HepG2 (cell line): ENCODE results near the gene OAS2. TPM values are rescaled to one million over a fixed set of nuclear protein-coding genes. Genes with fewer than 3 reads are reported as not detected.

Source experiments
- ATAC-seq: fragments of 200-7000 bp; cut with Tn5 transposase; 3 replicates; pipeline ENCODE4 v1.9.1; 2020; ENCODE audit warnings: mild to moderate bottlenecking, moderate library complexity
- BruUV-seq: library from RNA; stranded (reverse); fragments of 400-500 nt; replicated peaks from 2 replicates; lab custom pipeline; 2021; lab: Mats Ljungman, UMichigan
- CTCF ChIA-PET: fragments of 300-600 bp; formaldehyde crosslinking; extraction: SDS; loops from one replicate; lab custom pipeline; 2021; ENCODE audit warnings: low total read pairs, inconsistent platforms, low intra/inter-chr PET ratio; lab: Yijun Ruan, JAX
- POLR2A ChIA-PET: fragments of 350-600 bp; sonication (Branson Sonifier 250); formaldehyde crosslinking; loops from one replicate; lab custom pipeline; 2020; ENCODE audit warnings: antibody characterized with exemption, inconsistent platforms; lab: Yijun Ruan, JAX
- DNase-seq: peaks from one replicate; pipeline ENCODE4 v3.0.0-alpha.2; 2015; ENCODE audit warnings: low spot score
- FAIRE-seq: peaks from 3 replicates; lab custom pipeline; 2011; peaks lifted over from hg19 to GRCh38; lab: Jason Lieb, UNC
- H2AFZ ChIP-seq: one replicate; pipeline ENCODE4 v1.6.1; 2011; ENCODE audit warnings: low read length, inconsistent platforms
- H3K27ac ChIP-seq: fragments of 300-600 bp; 3 replicates; pipeline ENCODE4 v1.8.0; 2011; ENCODE audit warnings: mixed run types, mild to moderate bottlenecking, mixed read lengths, low read length, inconsistent platforms; ENCODE audit not compliant: insufficient read depth; ENCODE audit errors: extremely low read length
- H3K27me3 ChIP-seq, 2 experiments: fragments of 200-600 bp in 1 of 2; 2 replicates in 1 of 2; 3 replicates in 1 of 2; pipeline versions ENCODE4 v1.6.0 to v1.8.0; 2011; ENCODE audit warnings: low read length in 2 of 2, mild to moderate bottlenecking in 2 of 2, moderate library complexity in 2 of 2, inconsistent platforms in 1 of 2; ENCODE audit not compliant: insufficient read depth in 2 of 2, control insufficient read depth in 1 of 2
- H3K36me3 ChIP-seq, 2 experiments: fragments of 200-600 bp in 1 of 2; replicated peaks in 1 of 2; 2 replicates in 1 of 2; 3 replicates in 1 of 2; pipeline versions ENCODE4 v1.5.1 to v1.8.0; 2011; ENCODE audit warnings: low read length in 2 of 2, inconsistent platforms in 1 of 2; ENCODE audit not compliant: insufficient read depth in 2 of 2, control insufficient read depth in 1 of 2
- H3K4me1 ChIP-seq: 2 replicates; pipeline ENCODE4 v1.5.1; 2012; ENCODE audit warnings: low read length, inconsistent platforms; ENCODE audit not compliant: insufficient read depth
- H3K4me2 ChIP-seq: 2 replicates; pipeline ENCODE4 v1.6.0; 2011; ENCODE audit warnings: low read depth, low read length, inconsistent platforms
- H3K4me3 ChIP-seq, 3 experiments: fragments of 200-600 bp in 1 of 3; sonication (generic), shearing (Covaris generic) in 1 of 3; replicated peaks in 1 of 3; 2 replicates each; pipeline ENCODE4 v1.5.1; 2011 to 2016; ENCODE audit warnings: low read length in 3 of 3, inconsistent platforms in 2 of 3, low read depth in 2 of 3, mild to moderate bottlenecking in 2 of 3, control low read depth in 1 of 3, mixed read lengths in 1 of 3; ENCODE audit not compliant: insufficient read depth in 1 of 3
- H3K79me2 ChIP-seq: one replicate; pipeline ENCODE4 v1.6.1; 2011; ENCODE audit warnings: low read length, inconsistent platforms; ENCODE audit not compliant: insufficient read depth
- H3K9ac ChIP-seq: 2 replicates; pipeline ENCODE4 v1.6.0; 2011; ENCODE audit warnings: mild to moderate bottlenecking, low read depth, low read length, inconsistent platforms; ENCODE audit not compliant: insufficient read depth
- H3K9me3 ChIP-seq: 2 replicates; pipeline ENCODE4 v1.5.1; 2012; ENCODE audit warnings: mild to moderate bottlenecking, low read length
- H4K20me1 ChIP-seq: 2 replicates; pipeline ENCODE4 v1.6.0; 2011; ENCODE audit warnings: inconsistent platforms, mild to moderate bottlenecking, low read length, moderate library complexity; ENCODE audit not compliant: insufficient read depth
- ATAD3A ChIP-seq: sonication (generic); formaldehyde crosslinking; IDR thresholded peaks from 2 replicates; pipeline ENCODE4 v1.4.0; 2020; ENCODE audit warnings: missing genetic modification reagents
- GATA4 ChIP-seq: sonication (generic); IDR thresholded peaks from 2 replicates; pipeline ENCODE4 v1.6.1; 2016; ENCODE audit warnings: antibody characterized with exemption, low read depth, borderline replicate concordance
- MTF1 ChIP-seq: sonication (generic); formaldehyde crosslinking; IDR thresholded peaks from 2 replicates; pipeline ENCODE4 v1.5.0; 2020; ENCODE audit warnings: missing genetic modification reagents
- NR3C1 ChIP-seq: sonication (generic); formaldehyde crosslinking; IDR thresholded peaks from 2 replicates; pipeline ENCODE4 v1.4.0; 2020; ENCODE audit warnings: missing genetic modification reagents
- ZNF24 ChIP-seq: fragments of 450-650 bp; IDR thresholded peaks from 2 replicates; pipeline ENCODE4 v1.6.1; 2017; ENCODE audit warnings: antibody characterized with exemption, mild to moderate bottlenecking
- ZNF333 ChIP-seq: sonication (generic); formaldehyde crosslinking; IDR thresholded peaks from 2 replicates; pipeline ENCODE4 v1.4.0; 2020; ENCODE audit warnings: mild to moderate bottlenecking, missing genetic modification reagents, borderline replicate concordance
- ZNF777 ChIP-seq: sonication (generic); formaldehyde crosslinking; IDR thresholded peaks from 2 replicates; pipeline ENCODE4 v1.4.0; 2020; ENCODE audit warnings: missing genetic modification reagents
- ZNF839 ChIP-seq: sonication (generic); formaldehyde crosslinking; IDR thresholded peaks from 2 replicates; pipeline ENCODE4 v1.4.0; 2020; ENCODE audit warnings: missing genetic modification reagents, mild to moderate bottlenecking, borderline replicate concordance
- ZSCAN29 ChIP-seq: sonication (generic); formaldehyde crosslinking; conservative IDR thresholded peaks from 2 replicates; pipeline ENCODE4 v1.4.0; 2020; ENCODE audit warnings: mild to moderate bottlenecking, missing genetic modification reagents
- WGBS: methylation state at CpG from one replicate; pipeline ENCODE4 v1.1.6; 2017; ENCODE audit warnings: low lambda C conversion rate; 5-methylcytosine and 5-hydroxymethylcytosine counted together
- in situ Hi-C: cut with HindIII; loops from 2 replicates; pipeline ENCODE4 v1.10.0; 2017; ENCODE audit warnings: low pct_unique_long_range_greater_than_20kb; ENCODE audit not compliant: extremely low pct_ligation_motif_present
- intact Hi-C: fragments of 100-400 bp; cut with micrococcal nuclease; formaldehyde crosslinking; loops from one replicate; pipeline ENCODE4 v1.10.0; 2022; ENCODE audit not compliant: unreplicated experiment
- polyA plus RNA-seq, 8 experiments: library from polyadenylated mRNA; depleted of rRNA in 3 of 8; stranded (reverse) in 7 of 8; unstranded in 1 of 8; fragments of >200 nt; fragmentation: Illumina TruSeq in 4 of 8; extraction: Trizol in 4 of 8; gene quantifications; 2 replicates each; pipeline versions ENCODE4 v1.2.1 to v1.2.3, GENCODE V29; 2011 to 2016; ENCODE audit warnings: low read depth in 4 of 8, missing spikeins in 1 of 8, mixed read lengths in 1 of 8; ENCODE audit not compliant: insufficient read depth in 1 of 8
- total RNA-seq, 5 experiments: library from RNA; depleted of rRNA; stranded (reverse); fragments of >200 nt; fragmentation: Illumina TruSeq; extraction: Trizol; gene quantifications; 2 replicates each; pipeline ENCODE4 v1.2.3, GENCODE V29; 2016; ENCODE audit warnings: low read depth in 1 of 5
- TF ChIP-seq, protein P1 (sequence below): sonication (generic); formaldehyde crosslinking; IDR thresholded peaks from 2 replicates; pipeline ENCODE4 v1.4.0; 2020; ENCODE audit warnings: mild to moderate bottlenecking, missing genetic modification reagents
- TF ChIP-seq, protein P2 (sequence below): sonication (generic); formaldehyde crosslinking; IDR thresholded peaks from 2 replicates; pipeline ENCODE4 v1.4.0; 2020; ENCODE audit warnings: missing genetic modification reagents
- TF ChIP-seq, protein P3 (sequence below), 2 experiments: sonication (generic) in 1 of 2; formaldehyde crosslinking in 1 of 2; IDR thresholded peaks; 2 replicates each; pipeline versions ENCODE4 v1.4.0 to v1.6.1; 2018 to 2020; ENCODE audit warnings: missing genetic modification reagents in 2 of 2, borderline replicate concordance in 1 of 2, low read depth in 1 of 2, mild to moderate bottlenecking in 1 of 2, missing biosample characterization in 1 of 2
- TF ChIP-seq, protein P4 (sequence below): sonication (generic); formaldehyde crosslinking; IDR thresholded peaks from 2 replicates; pipeline ENCODE4 v1.4.0; 2020; ENCODE audit warnings: mild to moderate bottlenecking, missing genetic modification reagents
- TF ChIP-seq, protein P5 (sequence below): sonication (generic); formaldehyde crosslinking; IDR thresholded peaks from 2 replicates; pipeline ENCODE4 v1.8.1; 2022; ENCODE audit warnings: low read depth, mild to moderate bottlenecking, missing genetic modification reagents

Gene OAS2
- total and polyA plus RNA-seq, 2 of the 13 experiments (the other 11 are each of a cell fraction or from before 2014, with no cell fraction given) = 0.05 to 0.24 TPM

DNA sequence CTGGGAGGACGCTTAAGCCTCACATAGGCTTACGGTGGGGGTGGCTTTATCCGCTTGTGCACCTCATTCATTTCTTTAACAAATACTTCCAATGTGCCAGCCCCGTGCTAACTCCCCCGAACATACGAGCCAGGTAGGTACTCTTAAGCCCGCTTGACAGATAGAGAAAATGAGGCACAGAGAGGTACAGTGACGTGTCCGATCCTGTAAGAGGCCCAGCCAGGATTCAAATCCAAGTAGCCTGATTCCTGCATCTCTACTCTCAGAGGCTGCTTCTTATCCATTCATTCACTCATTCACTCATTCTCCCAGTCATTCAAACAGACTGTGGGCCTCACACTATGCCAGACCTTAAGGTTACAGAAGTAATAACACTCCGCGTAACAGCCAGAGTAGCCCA is 39.6 kb upstream of the OAS2 start:
- Histone ChIP-seq H2AFZ (peak overlapping the region; percentile 93), H3K36me3 (no peaks in the 10 kb centered on the region; a peak in 1 of 5 replicates), H3K27me3 (no peaks in the 10 kb centered on the region; a peak in 1 of 5 replicates), H4K20me1 (no peaks in the 10 kb centered on the region), H3K9me3 (no peaks in the 10 kb centered on the region), H3K9ac (peak overlapping the region; percentile 69), H3K4me1 (peaks cover 28% of the 10 kb centered on the region), H3K4me3 (peak overlapping the region; percentile 76 to 86 (median 81)), H3K79me2 (no peaks in the 10 kb centered on the region), H3K27ac (peak overlapping the region; percentile 49), H3K4me2 (peak overlapping the region; percentile 93)
- POLR2A ChIA-PET = interaction anchor here (1.4 to 2.1 kb wide), 3 partner anchors 13 to 32 kb away, joined by 3 to 19 read pairs (median 13); partner anchors contain the start of gene OAS1
- WGBS = 22% methylated on average over 10 of the region's 11 CpGs
- DNase-seq (no peak), FAIRE-seq (no peak), ATAC-seq (no peak; the same call in 2 of the 3 replicates)
- CTCF ChIA-PET = no interaction called here
- no TSS peak for BruUV-seq
- intact Hi-C loops = loop anchor here (2.0 kb wide), 1 partner anchor 38 kb away; no protein-coding TSS in a partner anchor
- in situ Hi-C loops = no loop called here
- no peak for TF ChIP-seq MTF1 (CRISPR knock-in tag)
- TF ChIP-seq ATAD3A (CRISPR knock-in tag) = no peak
- peak; percentile 36; the same call in 1 of the 2 replicates for TF ChIP-seq ZNF24
- no peak for TF ChIP-seq NR3C1 (CRISPR knock-in tag)
- TF ChIP-seq ZNF333 (CRISPR knock-in tag) = no peak
- TF ChIP-seq, protein P1, sequence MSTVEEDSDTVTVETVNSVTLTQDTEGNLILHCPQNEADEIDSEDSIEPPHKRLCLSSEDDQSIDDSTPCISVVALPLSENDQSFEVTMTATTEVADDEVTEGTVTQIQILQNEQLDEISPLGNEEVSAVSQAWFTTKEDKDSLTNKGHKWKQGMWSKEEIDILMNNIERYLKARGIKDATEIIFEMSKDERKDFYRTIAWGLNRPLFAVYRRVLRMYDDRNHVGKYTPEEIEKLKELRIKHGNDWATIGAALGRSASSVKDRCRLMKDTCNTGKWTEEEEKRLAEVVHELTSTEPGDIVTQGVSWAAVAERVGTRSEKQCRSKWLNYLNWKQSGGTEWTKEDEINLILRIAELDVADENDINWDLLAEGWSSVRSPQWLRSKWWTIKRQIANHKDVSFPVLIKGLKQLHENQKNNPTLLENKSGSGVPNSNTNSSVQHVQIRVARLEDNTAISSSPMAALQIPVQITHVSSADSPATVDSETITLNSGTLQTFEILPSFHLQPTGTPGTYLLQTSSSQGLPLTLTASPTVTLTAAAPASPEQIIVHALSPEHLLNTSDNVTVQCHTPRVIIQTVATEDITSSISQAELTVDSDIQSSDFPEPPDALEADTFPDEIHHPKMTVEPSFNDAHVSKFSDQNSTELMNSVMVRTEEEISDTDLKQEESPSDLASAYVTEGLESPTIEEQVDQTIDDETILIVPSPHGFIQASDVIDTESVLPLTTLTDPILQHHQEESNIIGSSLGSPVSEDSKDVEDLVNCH = no peak
- TF ChIP-seq, protein P2, sequence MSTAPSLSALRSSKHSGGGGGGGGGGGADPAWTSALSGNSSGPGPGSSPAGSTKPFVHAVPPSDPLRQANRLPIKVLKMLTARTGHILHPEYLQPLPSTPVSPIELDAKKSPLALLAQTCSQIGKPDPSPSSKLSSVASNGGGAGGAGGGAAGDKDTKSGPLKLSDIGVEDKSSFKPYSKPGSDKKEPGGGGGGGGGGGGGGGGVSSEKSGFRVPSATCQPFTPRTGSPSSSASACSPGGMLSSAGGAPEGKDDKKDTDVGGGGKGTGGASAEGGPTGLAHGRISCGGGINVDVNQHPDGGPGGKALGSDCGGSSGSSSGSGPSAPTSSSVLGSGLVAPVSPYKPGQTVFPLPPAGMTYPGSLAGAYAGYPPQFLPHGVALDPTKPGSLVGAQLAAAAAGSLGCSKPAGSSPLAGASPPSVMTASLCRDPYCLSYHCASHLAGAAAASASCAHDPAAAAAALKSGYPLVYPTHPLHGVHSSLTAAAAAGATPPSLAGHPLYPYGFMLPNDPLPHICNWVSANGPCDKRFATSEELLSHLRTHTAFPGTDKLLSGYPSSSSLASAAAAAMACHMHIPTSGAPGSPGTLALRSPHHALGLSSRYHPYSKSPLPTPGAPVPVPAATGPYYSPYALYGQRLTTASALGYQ (CRISPR knock-in tag) = no peak
- TF ChIP-seq, protein P3, sequence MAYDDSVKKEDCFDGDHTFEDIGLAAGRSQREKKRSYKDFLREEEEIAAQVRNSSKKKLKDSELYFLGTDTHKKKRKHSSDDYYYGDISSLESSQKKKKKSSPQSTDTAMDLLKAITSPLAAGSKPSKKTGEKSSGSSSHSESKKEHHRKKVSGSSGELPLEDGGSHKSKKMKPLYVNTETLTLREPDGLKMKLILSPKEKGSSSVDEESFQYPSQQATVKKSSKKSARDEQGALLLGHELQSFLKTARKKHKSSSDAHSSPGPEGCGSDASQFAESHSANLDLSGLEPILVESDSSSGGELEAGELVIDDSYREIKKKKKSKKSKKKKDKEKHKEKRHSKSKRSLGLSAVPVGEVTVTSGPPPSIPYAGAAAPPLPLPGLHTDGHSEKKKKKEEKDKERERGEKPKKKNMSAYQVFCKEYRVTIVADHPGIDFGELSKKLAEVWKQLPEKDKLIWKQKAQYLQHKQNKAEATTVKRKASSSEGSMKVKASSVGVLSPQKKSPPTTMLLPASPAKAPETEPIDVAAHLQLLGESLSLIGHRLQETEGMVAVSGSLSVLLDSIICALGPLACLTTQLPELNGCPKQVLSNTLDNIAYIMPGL (CRISPR knock-in tag; IDR thresholded peaks at IDR 0.05; ENCODE audit: borderline replicate concordance in 1 of 2, low read depth in 1 of 2) = 0 out of 4 replicates have a peak, but pooled peaks of 1 of the 2 experiments have one; percentile 0
- no peak for TF ChIP-seq GATA4
- TF ChIP-seq, protein P4, sequence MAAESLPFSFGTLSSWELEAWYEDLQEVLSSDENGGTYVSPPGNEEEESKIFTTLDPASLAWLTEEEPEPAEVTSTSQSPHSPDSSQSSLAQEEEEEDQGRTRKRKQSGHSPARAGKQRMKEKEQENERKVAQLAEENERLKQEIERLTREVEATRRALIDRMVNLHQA (CRISPR knock-in tag) = no peak
- TF ChIP-seq ZNF839 = no peak
- TF ChIP-seq, protein P5, sequence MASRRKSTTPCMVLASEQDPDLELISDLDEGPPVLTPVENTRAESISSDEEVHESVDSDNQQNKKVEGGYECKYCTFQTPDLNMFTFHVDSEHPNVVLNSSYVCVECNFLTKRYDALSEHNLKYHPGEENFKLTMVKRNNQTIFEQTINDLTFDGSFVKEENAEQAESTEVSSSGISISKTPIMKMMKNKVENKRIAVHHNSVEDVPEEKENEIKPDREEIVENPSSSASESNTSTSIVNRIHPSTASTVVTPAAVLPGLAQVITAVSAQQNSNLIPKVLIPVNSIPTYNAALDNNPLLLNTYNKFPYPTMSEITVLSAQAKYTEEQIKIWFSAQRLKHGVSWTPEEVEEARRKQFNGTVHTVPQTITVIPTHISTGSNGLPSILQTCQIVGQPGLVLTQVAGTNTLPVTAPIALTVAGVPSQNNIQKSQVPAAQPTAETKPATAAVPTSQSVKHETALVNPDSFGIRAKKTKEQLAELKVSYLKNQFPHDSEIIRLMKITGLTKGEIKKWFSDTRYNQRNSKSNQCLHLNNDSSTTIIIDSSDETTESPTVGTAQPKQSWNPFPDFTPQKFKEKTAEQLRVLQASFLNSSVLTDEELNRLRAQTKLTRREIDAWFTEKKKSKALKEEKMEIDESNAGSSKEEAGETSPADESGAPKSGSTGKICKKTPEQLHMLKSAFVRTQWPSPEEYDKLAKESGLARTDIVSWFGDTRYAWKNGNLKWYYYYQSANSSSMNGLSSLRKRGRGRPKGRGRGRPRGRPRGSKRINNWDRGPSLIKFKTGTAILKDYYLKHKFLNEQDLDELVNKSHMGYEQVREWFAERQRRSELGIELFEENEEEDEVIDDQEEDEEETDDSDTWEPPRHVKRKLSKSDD (CRISPR knock-in tag) = no peak
- peak; percentile 20; the same call in 1 of the 2 replicates for TF ChIP-seq ZNF777 (CRISPR knock-in tag)
- no peak for TF ChIP-seq ZSCAN29 (CRISPR knock-in tag)
